GM18909 (cell line): ENCODE results near the gene TLDC2.
"Not testable (repeated sequence)": the region's sequence is repeated elsewhere in the genome, so short reads cannot be mapped to it uniquely, and the experiment has no call there.

Source experiments
- ATAC-seq: cut with Tn5 transposase; IDR thresholded peaks from one replicate; pipeline ENCODE4 v1.9.1; 2021; ENCODE audit warnings: mild to moderate bottlenecking; ENCODE audit not compliant: unreplicated experiment, poor library complexity

The TLDC2 gene

DNA sequence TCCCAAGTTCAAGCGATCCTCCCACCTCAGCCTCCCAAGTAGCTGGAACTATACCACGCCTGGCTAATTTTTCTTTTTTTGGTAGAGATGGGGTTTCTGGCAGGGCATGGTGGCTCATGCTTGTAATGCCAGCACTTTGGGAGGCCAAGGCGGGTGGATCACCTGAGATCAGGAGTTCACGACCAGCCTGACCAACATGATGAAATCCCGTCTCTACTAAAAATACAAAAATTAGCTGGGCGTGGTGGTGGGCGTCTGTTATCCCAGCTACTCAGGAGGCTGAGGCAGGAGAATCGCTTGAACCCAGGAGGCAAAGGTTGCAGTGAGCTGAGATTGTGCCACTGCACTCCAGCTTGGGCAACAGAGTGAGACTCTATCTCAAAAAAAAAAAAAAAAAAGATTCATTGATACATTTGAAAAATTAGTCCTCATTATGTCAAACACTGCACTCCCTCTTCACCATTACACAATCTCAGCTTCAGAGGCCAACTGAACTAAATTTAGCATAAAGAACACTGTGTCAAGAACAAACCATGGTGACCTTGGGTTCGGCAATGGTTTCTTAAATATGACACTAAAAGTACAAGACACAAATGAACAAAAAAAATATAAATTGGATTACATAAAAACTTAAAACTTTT is 60.9 kb downstream of the TLDC2 start:
- ATAC-seq, result not testable (repeated sequence)

GRCh38 chr20:36937402-36937770 is 61.4 kb downstream of the TLDC2 start:
- no peak for ATAC-seq

- ATAC-seq, result no peak
Measured at GRCh38 chr20:36941401-36941835, 65.5 kb downstream of the TLDC2 start.
